H9 (cell line): ENCODE data around the gene DAZAP1. TPM values are rescaled to one million over a fixed set of nuclear protein-coding genes. Genes with fewer than 3 reads are reported as not detected.

Experiments used
- DNase-seq: peaks from one replicate; pipeline ENCODE4 v3.0.0-alpha.2; 2017
- H2AFZ ChIP-seq: one replicate; pipeline ENCODE4 v1.6.1; 2013; ENCODE audit warnings: mild to moderate bottlenecking, low read length, control low read depth, moderate library complexity
- H2AK5ac ChIP-seq: 2 replicates; pipeline ENCODE4 v1.6.1; 2013; ENCODE audit warnings: low read length, control low read depth, mixed read lengths; ENCODE audit not compliant: insufficient read length
- H2BK120ac ChIP-seq: one replicate; pipeline ENCODE4 v1.6.1; 2013; ENCODE audit warnings: low read depth, mild to moderate bottlenecking, low read length, control low read depth, inconsistent platforms; ENCODE audit not compliant: poor library complexity, severe bottlenecking
- H2BK12ac ChIP-seq: 2 replicates; pipeline ENCODE4 v1.6.1; 2013; ENCODE audit warnings: low read length, control low read depth, mixed read lengths, low read depth; ENCODE audit not compliant: insufficient read length
- H2BK15ac ChIP-seq: 2 replicates; pipeline ENCODE4 v1.6.1; 2013; ENCODE audit warnings: low read depth, low read length, control low read depth
- H2BK20ac ChIP-seq: one replicate; pipeline ENCODE4 v1.6.1; 2013; ENCODE audit warnings: low read depth, mild to moderate bottlenecking, low read length, control low read depth, inconsistent platforms; ENCODE audit not compliant: poor library complexity, severe bottlenecking
- H2BK5ac ChIP-seq: 2 replicates; pipeline ENCODE4 v1.6.1; 2013; ENCODE audit warnings: low read length, control low read depth, mixed read lengths; ENCODE audit not compliant: insufficient read length
- H3K14ac ChIP-seq: 2 replicates; pipeline ENCODE4 v1.6.1; 2013; ENCODE audit warnings: low read length, control low read depth; ENCODE audit not compliant: insufficient read depth
- H3K18ac ChIP-seq: 2 replicates; pipeline ENCODE4 v1.6.1; 2013; ENCODE audit warnings: low read depth, mild to moderate bottlenecking, mixed read lengths, low read length, control low read depth; ENCODE audit not compliant: insufficient read length
- H3K23ac ChIP-seq: 2 replicates; pipeline ENCODE4 v1.6.1; 2013; ENCODE audit warnings: low read length, control low read depth, mixed read lengths, low read depth; ENCODE audit not compliant: insufficient read length
- H3K23me2 ChIP-seq: 2 replicates; pipeline ENCODE4 v1.6.1; 2013; ENCODE audit warnings: low read depth, mild to moderate bottlenecking, mixed read lengths, low read length, control low read depth; ENCODE audit not compliant: insufficient read length, poor library complexity, severe bottlenecking
- H3K27ac ChIP-seq: 2 replicates; pipeline ENCODE4 v1.5.1; 2013; ENCODE audit warnings: low read length, control low read depth, mixed read lengths, low read depth; ENCODE audit not compliant: insufficient read length
- H3K27me3 ChIP-seq: 2 replicates; pipeline ENCODE4 v1.6.1; 2013; ENCODE audit warnings: low read length, control low read depth, inconsistent platforms; ENCODE audit not compliant: insufficient read depth
- H3K4ac ChIP-seq: 2 replicates; pipeline ENCODE4 v1.6.1; 2013; ENCODE audit warnings: low read depth, mild to moderate bottlenecking, control low read depth, inconsistent platforms, low read length, moderate library complexity
- H3K4me1 ChIP-seq: 2 replicates; pipeline ENCODE4 v1.6.1; 2013; ENCODE audit warnings: low read length, control low read depth, inconsistent platforms; ENCODE audit not compliant: insufficient read depth
- H3K4me2 ChIP-seq: 2 replicates; pipeline ENCODE4 v1.6.1; 2013; ENCODE audit warnings: low read length, control low read depth, mixed read lengths; ENCODE audit not compliant: insufficient read length, insufficient read depth
- H3K56ac ChIP-seq: 2 replicates; pipeline ENCODE4 v1.6.1; 2013; ENCODE audit warnings: low read depth, mild to moderate bottlenecking, mixed read lengths, low read length, control low read depth; ENCODE audit not compliant: insufficient read length
- H3K79me1 ChIP-seq: 2 replicates; pipeline ENCODE4 v1.6.1; 2013; ENCODE audit warnings: low read depth, mild to moderate bottlenecking, moderate library complexity, low read length, control low read depth, inconsistent platforms; ENCODE audit not compliant: insufficient read depth, poor library complexity, severe bottlenecking
- H3K79me2 ChIP-seq: 2 replicates; pipeline ENCODE4 v1.6.1; 2013; ENCODE audit warnings: low read length, control low read depth, inconsistent platforms; ENCODE audit not compliant: insufficient read depth
- H3K9ac ChIP-seq: 2 replicates; pipeline ENCODE4 v1.6.1; 2013; ENCODE audit warnings: low read length, control low read depth, mixed read lengths; ENCODE audit not compliant: insufficient read length; ENCODE audit errors: extremely low read depth
- H3K9me3 ChIP-seq: one replicate; pipeline ENCODE4 v1.6.1; 2013; ENCODE audit warnings: low read depth, low read length, inconsistent platforms; ENCODE audit not compliant: control insufficient read depth
- H3T11ph ChIP-seq: one replicate; pipeline ENCODE4 v1.6.1; 2013; ENCODE audit warnings: mild to moderate bottlenecking, low read length, control low read depth, inconsistent platforms
- H4K20me1 ChIP-seq: one replicate; pipeline ENCODE4 v1.6.1; 2013; ENCODE audit not compliant: control insufficient read depth, insufficient read length, insufficient read depth
- H4K5ac ChIP-seq: 2 replicates; pipeline ENCODE4 v1.6.1; 2013; ENCODE audit warnings: low read depth, mild to moderate bottlenecking, mixed read lengths, low read length, control low read depth; ENCODE audit not compliant: insufficient read length
- H4K8ac ChIP-seq: replicated peaks from 2 replicates; pipeline ENCODE4 v1.6.1; 2013; ENCODE audit warnings: low read length, control low read depth, mixed read lengths, low read depth; ENCODE audit not compliant: insufficient read length
- H4K91ac ChIP-seq: 2 replicates; pipeline ENCODE4 v1.6.1; 2013; ENCODE audit warnings: low read depth, mild to moderate bottlenecking, moderate library complexity, mixed read lengths, low read length, control low read depth; ENCODE audit not compliant: insufficient read length
- H3K27ac Mint-ChIP-seq, 3 experiments: 2 replicates in 2 of 3; 3 replicates in 1 of 3; pipeline ENCODE4 v1.8.0; 2020 to 2021; ENCODE audit warnings: mixed read lengths in 3 of 3, mild to moderate bottlenecking in 1 of 3, moderate library complexity in 1 of 3
- H3K27me3 Mint-ChIP-seq: 2 replicates; pipeline ENCODE4 v1.8.0; 2021; ENCODE audit warnings: low read depth, mild to moderate bottlenecking, moderate library complexity, mixed read lengths
- H3K36me3 Mint-ChIP-seq, 3 experiments: 2 replicates in 2 of 3; 3 replicates in 1 of 3; pipeline ENCODE4 v1.8.0; 2020 to 2021; ENCODE audit warnings: low read depth in 3 of 3, mixed read lengths in 3 of 3; ENCODE audit not compliant: insufficient read depth in 1 of 3
- H3K4me1 Mint-ChIP-seq, 2 experiments: 2 replicates each; pipeline ENCODE4 v1.8.0; 2020; ENCODE audit warnings: mixed read lengths in 2 of 2
- H3K4me3 Mint-ChIP-seq, 2 experiments: 2 replicates in 1 of 2; 3 replicates in 1 of 2; pipeline ENCODE4 v1.8.0; 2020 to 2021; ENCODE audit warnings: mild to moderate bottlenecking in 2 of 2, mixed read lengths in 2 of 2, moderate library complexity in 1 of 2
- H3K9me3 Mint-ChIP-seq, 2 experiments: 2 replicates in 1 of 2; 3 replicates in 1 of 2; pipeline ENCODE4 v1.8.0; 2020; ENCODE audit warnings: mild to moderate bottlenecking in 2 of 2, mixed read lengths in 2 of 2, moderate library complexity in 1 of 2
- CTCF ChIP-seq: fragments of 200-600 bp; sonication (generic); conservative IDR thresholded peaks from 3 replicates; pipeline ENCODE4 v1.8.0; 2021; ENCODE audit warnings: antibody characterized with exemption, mild to moderate bottlenecking
- WGBS: extraction: QIAGEN DNeasy Blood & Tissue Kit; methylation state at CpG from one replicate; pipeline ENCODE4 v1.1.7; 2013; ENCODE audit warnings: missing lambda C conversion rate, low lambda C conversion rate, mixed read lengths; ENCODE audit not compliant: insufficient read length; ENCODE audit errors: extremely low coverage; 5-methylcytosine and 5-hydroxymethylcytosine counted together
- total RNA-seq: library from RNA; stranded (reverse); gene quantifications from 2 replicates; pipeline ENCODE4 v1.2.1, GENCODE V29; 2021

Gene DAZAP1
- total RNA-seq, 1 experiment from 2014 or later: 265 TPM

- H2BK20ac ChIP-seq: no peak overlapping the region
- no peak overlapping the region for H2AK5ac ChIP-seq
- peak; percentile 67 for TF ChIP-seq CTCF
- H3K4me2 ChIP-seq: peak overlapping the region; percentile 37
- DNase-seq: peak; percentile 81
- H3K27me3 ChIP-seq: peaks cover 54% of the 10 kb centered on the region
- H2AFZ ChIP-seq: no peak overlapping the region
- no peak overlapping the region for H4K8ac ChIP-seq
- H3K23ac ChIP-seq: no peak overlapping the region
- H3K27ac Mint-ChIP-seq: no peak overlapping the region
- peaks cover 2 to 4% of the 10 kb centered on the region in 2 experiments; a peak in 2 of 4 replicates for H3K4me1 Mint-ChIP-seq
- no peaks in the 10 kb centered on the region for H3K9me3 Mint-ChIP-seq
- H2BK5ac ChIP-seq: no peak overlapping the region
- H3K36me3 Mint-ChIP-seq: no peaks in the 10 kb centered on the region
- no peak overlapping the region for H2BK12ac ChIP-seq
- no peak overlapping the region for H4K5ac ChIP-seq
- H3K56ac ChIP-seq: no peak overlapping the region
- H3K9ac ChIP-seq: no peak overlapping the region
- no CpG with 5 or more reads among the region's 83 CpGs for WGBS
- no peak overlapping the region for H3K4ac ChIP-seq
- H3K79me1 ChIP-seq: no peaks in the 10 kb centered on the region
- H2BK120ac ChIP-seq: no peak overlapping the region
- no peak overlapping the region for H3K27ac ChIP-seq
- H3K18ac ChIP-seq: no peak overlapping the region
- no peaks in the 10 kb centered on the region for H4K20me1 ChIP-seq
- no peaks in the 10 kb centered on the region for H3K79me2 ChIP-seq
- peaks cover 71% of the 10 kb centered on the region for H3K27me3 Mint-ChIP-seq
- no peak overlapping the region; the same call in 1 of the 2 replicates for H3K14ac ChIP-seq
- no peak overlapping the region; the same call in 1 of the 2 replicates for H2BK15ac ChIP-seq
- H3T11ph ChIP-seq: no peak overlapping the region
- H3K9me3 ChIP-seq: no peaks in the 10 kb centered on the region
- no peaks in the 10 kb centered on the region for H3K4me1 ChIP-seq
- H4K91ac ChIP-seq: no peak overlapping the region
- H3K23me2 ChIP-seq: peaks cover 5% of the 10 kb centered on the region
- no peak overlapping the region for H3K4me3 Mint-ChIP-seq
These were observed 58.0 kb downstream of the DAZAP1 start for GRCh38 chr19:1465191-1466016.
